Measurements from ENCODE around the gene EPS8L2.

Gene EPS8L2

GRCh38 chr11:776263-776560 is 70.2 kb downstream of the EPS8L2 start:
- DNase-seq: no peak
- ChIA-PET POLR2A (interaction anchor here (0.8 to 1.1 kb wide), 2 partner anchors 9 to 19 kb away, joined by 3 read pairs; no protein-coding TSS in a partner anchor), CTCF (interaction anchor here (0.9 to 1.8 kb wide), 6 partner anchors 10 to 30 kb away, joined by 3 to 9 read pairs (median 4); no protein-coding TSS in a partner anchor)
- no peaks in the 10 kb centered on the region for H3K27me3 ChIP-seq (replicated peaks in 2 of 5; ENCODE audit: control insufficient read depth in 4 of 5, insufficient read depth in 5 of 5, low read length in 4 of 5)
- peak overlapping the region; percentile 20 to 84 (median 75) for H3K4me3 ChIP-seq (ENCODE audit: control insufficient read depth in 1 of 7, extremely low read depth in 1 of 7, insufficient read depth in 4 of 7, low read depth in 2 of 7, low read length in 6 of 7)
- no peaks in the 10 kb centered on the region for H3K9me3 ChIP-seq (ENCODE audit: control extremely low read depth in 1 of 5, control insufficient read depth in 4 of 5, insufficient read depth in 2 of 5, low read depth in 1 of 5, low read length in 4 of 5)
- 92% methylated on average over 5 of the region's 11 CpGs for WGBS (ENCODE audit: insufficient coverage)
- H3K36me3 ChIP-seq (ENCODE audit: control insufficient read depth in 4 of 4, insufficient read depth in 4 of 4, low read length in 3 of 4): peaks cover 4 to 41% (median 20%) of the 10 kb centered on the region in 4 experiments
- peaks cover 0 to 25% (median 19%) of the 10 kb centered on the region in 4 experiments for H3K4me1 ChIP-seq (ENCODE audit: control extremely low read depth in 1 of 4, control insufficient read depth in 4 of 4, insufficient read depth in 4 of 4, low read length in 3 of 4)
- H3K27ac ChIP-seq (ENCODE audit: insufficient read depth in 1 of 2, low read depth in 1 of 2, low read length in 2 of 2, poor library complexity in 1 of 2, severe bottlenecking in 2 of 2): peak overlapping the region in 1 of 2 experiments; percentile 58

GRCh38 chr11:776561-777287 is 70.7 kb downstream of the EPS8L2 start:
- Histone ChIP-seq H3K36me3 (ENCODE audit: control insufficient read depth in 4 of 4, insufficient read depth in 4 of 4, low read length in 3 of 4) (peaks cover 4 to 36% (median 16%) of the 10 kb centered on the region in 4 experiments), H3K4me3 (ENCODE audit: control insufficient read depth in 1 of 7, extremely low read depth in 1 of 7, insufficient read depth in 4 of 7, low read depth in 2 of 7, low read length in 6 of 7) (peak overlapping the region; percentile 58 to 84 (median 75)), H3K27ac (ENCODE audit: insufficient read depth in 1 of 2, low read depth in 1 of 2, low read length in 2 of 2, poor library complexity in 1 of 2, severe bottlenecking in 2 of 2) (peak overlapping the region in 1 of 2 experiments; percentile 66), H3K4me1 (ENCODE audit: control extremely low read depth in 1 of 4, control insufficient read depth in 4 of 4, insufficient read depth in 4 of 4, low read length in 3 of 4) (peaks cover 0 to 25% (median 19%) of the 10 kb centered on the region in 4 experiments), H3K9me3 (ENCODE audit: control extremely low read depth in 1 of 5, control insufficient read depth in 4 of 5, insufficient read depth in 2 of 5, low read depth in 1 of 5, low read length in 4 of 5) (no peaks in the 10 kb centered on the region), H3K27me3 (replicated peaks in 2 of 5; ENCODE audit: control insufficient read depth in 4 of 5, insufficient read depth in 5 of 5, low read length in 4 of 5) (no peaks in the 10 kb centered on the region)
- ChIA-PET POLR2A (interaction anchor here (0.8 to 1.1 kb wide), 2 partner anchors 9 to 20 kb away, joined by 3 read pairs; no protein-coding TSS in a partner anchor), CTCF (interaction anchor here (0.9 to 1.8 kb wide), 5 partner anchors 10 to 31 kb away, joined by 3 to 9 read pairs (median 4); no protein-coding TSS in a partner anchor)
- 2% methylated on average over 26 of the region's 65 CpGs for WGBS (ENCODE audit: insufficient coverage)
- DNase-seq: peak in 2 of 3 donors; percentile 54 to 67

All from common myeloid progenitor, CD34-positive (primary cell).